Breast epithelium (tissue), 4 donors: ENCODE results near the gene SOHLH2. TPM values are rescaled to one million over a fixed set of nuclear protein-coding genes. Genes with fewer than 3 reads are reported as not detected.

Source experiments
- DNase-seq, 2 donors: peaks; one replicate each; pipeline ENCODE4 v3.0.0-alpha.2; 2019; ENCODE audit warnings: low spot score in 2 of 2
- H3K27ac ChIP-seq, 2 donors: fragments of 200-600 bp; sonication (generic) in 1 of 2; one replicate each; pipeline ENCODE4 v1.5.1; 2016 to 2019; ENCODE audit warnings: mild to moderate bottlenecking in 1 of 2
- H3K27me3 ChIP-seq, 2 donors: fragments of 200-600 bp; sonication (generic) in 1 of 2; one replicate each; pipeline versions ENCODE4 v1.5.1 to v1.6.0; 2017 to 2019; ENCODE audit warnings: control low read depth in 1 of 2, mild to moderate bottlenecking in 1 of 2
- H3K36me3 ChIP-seq: fragments of 200-600 bp; one replicate; pipeline ENCODE4 v1.5.1; 2019
- H3K4me1 ChIP-seq, 2 donors: fragments of 200-600 bp; sonication (generic); one replicate each; pipeline ENCODE4 v1.5.1; 2016 to 2019; ENCODE audit warnings: control low read depth in 1 of 2
- H3K4me3 ChIP-seq, 3 donors: fragments of 200-600 bp; sonication (generic); 1 replicate in 2 of 3; 2 replicates in 1 of 3; pipeline ENCODE4 v1.5.1; 2016 to 2019; ENCODE audit warnings: mild to moderate bottlenecking in 3 of 3, moderate library complexity in 2 of 3
- H3K9me3 ChIP-seq, 2 donors: fragments of 200-600 bp; sonication (generic) in 1 of 2; one replicate each; pipeline ENCODE4 v1.5.1; 2016 to 2019; ENCODE audit warnings: control low read depth in 1 of 2
- CTCF ChIP-seq, 3 donors: fragments of 450-650 bp; IDR thresholded peaks; one replicate each; pipeline ENCODE4 v1.5.1; 2016 to 2017; ENCODE audit warnings: antibody characterized with exemption in 3 of 3, mild to moderate bottlenecking in 3 of 3, moderate library complexity in 3 of 3
- POLR2A ChIP-seq: fragments of 450-650 bp; IDR thresholded peaks from one replicate; pipeline ENCODE4 v1.6.1; 2016; ENCODE audit warnings: antibody characterized with exemption, mild to moderate bottlenecking, moderate library complexity
- POLR2AphosphoS5 ChIP-seq, 3 donors: sonication (generic); formaldehyde crosslinking; IDR thresholded peaks; one replicate each; pipeline ENCODE4 v1.6.1; 2017; ENCODE audit warnings: antibody characterized with exemption in 3 of 3
- intact Hi-C: fragments of 100-400 bp; cut with DNase I; formaldehyde crosslinking; loops from one replicate; pipeline ENCODE4 v1.15.1; 2023; ENCODE audit warnings: low total_unique reads
- total RNA-seq, 3 donors: library from RNA; depleted of rRNA; stranded (reverse); fragments of >200 nt; gene quantifications; one replicate each; pipeline ENCODE4 v1.1.0, GENCODE V29; 2016

Gene SOHLH2
- total RNA-seq, 3 donors from 2014 or later: 0.16 TPM; not detected in 2

- Histone ChIP-seq H3K4me1 (no peaks in the 10 kb centered on the region), H3K27me3 (no peaks in the 10 kb centered on the region), H3K4me3 (no peak overlapping the region), H3K27ac (no peak overlapping the region), H3K9me3 (peaks cover 0 to 8% of the 10 kb centered on the region in 2 donors), H3K36me3 (no peaks in the 10 kb centered on the region)
- intact Hi-C loops: loop anchor here (10.0 kb wide), 1 partner anchor 277 kb away; no protein-coding TSS in a partner anchor
- DNase-seq: no peak
- TF ChIP-seq CTCF (IDR thresholded peaks at IDR 0.05): no peak
- TF ChIP-seq POLR2AphosphoS5 (IDR thresholded peaks at IDR 0.05): no peak
- TF ChIP-seq POLR2A: no peak
Measured at GRCh38 chr13:36251526-36251925, 37.2 kb upstream of the SOHLH2 start.

- Histone ChIP-seq H3K27me3 (no peaks in the 10 kb centered on the region), H3K9me3 (peaks cover 0 to 13% of the 10 kb centered on the region in 2 donors), H3K27ac (no peak overlapping the region), H3K4me3 (no peak overlapping the region), H3K4me1 (no peaks in the 10 kb centered on the region), H3K36me3 (no peaks in the 10 kb centered on the region)
- TF ChIP-seq POLR2AphosphoS5 (IDR thresholded peaks at IDR 0.05): no peak
- TF ChIP-seq POLR2A: no peak
- no peak for TF ChIP-seq CTCF (IDR thresholded peaks at IDR 0.05)
- DNase-seq: no peak
- intact Hi-C loops: loop anchor here (10.0 kb wide), 1 partner anchor 276 kb away; no protein-coding TSS in a partner anchor
Measured at GRCh38 chr13:36251017-36251416, 36.7 kb upstream of the SOHLH2 start.

GRCh38 chr13:36248700-36249099 is 34.3 kb upstream of the SOHLH2 start:
- Histone ChIP-seq H3K27ac (no peak overlapping the region), H3K4me1 (no peaks in the 10 kb centered on the region), H3K4me3 (no peak overlapping the region), H3K36me3 (no peaks in the 10 kb centered on the region), H3K27me3 (no peaks in the 10 kb centered on the region), H3K9me3 (peaks cover 0 to 13% of the 10 kb centered on the region in 2 donors)
- TF ChIP-seq POLR2A (no peak), POLR2AphosphoS5 (IDR thresholded peaks at IDR 0.05) (no peak), CTCF (IDR thresholded peaks at IDR 0.05) (no peak)
- no peak for DNase-seq
- intact Hi-C loops: no loop called here

- H3K27me3 ChIP-seq: no peaks in the 10 kb centered on the region
- H3K27ac ChIP-seq: no peak overlapping the region
- intact Hi-C loops: no loop called here
Measured at GRCh38 chr13:36244990-36245389, 30.6 kb upstream of the SOHLH2 start.

GRCh38 chr13:36244073-36244472 is 29.7 kb upstream of the SOHLH2 start:
- TF ChIP-seq POLR2A (no peak), CTCF (IDR thresholded peaks at IDR 0.05) (no peak), POLR2AphosphoS5 (IDR thresholded peaks at IDR 0.05) (no peak)
- Histone ChIP-seq H3K4me3 (no peak overlapping the region), H3K9me3 (peaks cover 0 to 13% of the 10 kb centered on the region in 2 donors), H3K27me3 (no peaks in the 10 kb centered on the region), H3K36me3 (no peaks in the 10 kb centered on the region), H3K27ac (no peak overlapping the region), H3K4me1 (no peaks in the 10 kb centered on the region)
- intact Hi-C loops: no loop called here
- no peak for DNase-seq

More at GRCh38 chr13:36244990-36245389, 30.6 kb upstream of the SOHLH2 start:
- Histone ChIP-seq H3K9me3 (peaks cover 0 to 13% of the 10 kb centered on the region in 2 donors), H3K36me3 (no peaks in the 10 kb centered on the region), H3K4me3 (no peak overlapping the region), H3K4me1 (no peaks in the 10 kb centered on the region)
- TF ChIP-seq CTCF (IDR thresholded peaks at IDR 0.05) (no peak), POLR2A (no peak), POLR2AphosphoS5 (IDR thresholded peaks at IDR 0.05) (no peak)
- DNase-seq: no peak
